Measurements from ENCODE around the gene CXXC5. TPM values are rescaled to one million over a fixed set of nuclear protein-coding genes. Genes with fewer than 3 reads are reported as not detected.

The CXXC5 gene
- polyA plus RNA-seq, 4 donors: 219 to 241 (median 229) TPM

GRCh38 chr5:139664086-139664693, 16.0 kb downstream of the CXXC5 start:
- no peak for DNase-seq (ENCODE audit: low read depth in 4 of 4, low spot score in 3 of 4)

GRCh38 chr5:139664727-139665351, 16.7 kb downstream of the CXXC5 start:
- no peak for DNase-seq (ENCODE audit: low read depth in 4 of 4, low spot score in 3 of 4)

- no peak for DNase-seq (ENCODE audit: low read depth in 4 of 4, low spot score in 3 of 4)
These were observed 17.5 kb downstream of the CXXC5 start for GRCh38 chr5:139665626-139666025.

- DNase-seq (ENCODE audit: low read depth in 4 of 4, low spot score in 3 of 4): no peak
These were observed 18.4 kb downstream of the CXXC5 start for GRCh38 chr5:139666551-139666950.

- no peak for DNase-seq (ENCODE audit: low read depth in 4 of 4, low spot score in 3 of 4)
These were observed 19.0 kb downstream of the CXXC5 start for GRCh38 chr5:139667001-139667729.

GRCh38 chr5:139667730-139668063, 19.5 kb downstream of the CXXC5 start:
- DNase-seq (ENCODE audit: low read depth in 4 of 4, low spot score in 3 of 4): no peak

GRCh38 chr5:139668064-139668880, 20.1 kb downstream of the CXXC5 start:
- no peak for DNase-seq (ENCODE audit: low read depth in 4 of 4, low spot score in 3 of 4)

GRCh38 chr5:139668924-139669661, 20.9 kb downstream of the CXXC5 start:
- DNase-seq (ENCODE audit: low read depth in 4 of 4, low spot score in 3 of 4): no peak

- DNase-seq (ENCODE audit: low read depth in 4 of 4, low spot score in 3 of 4): no peak
These were observed 21.7 kb downstream of the CXXC5 start for GRCh38 chr5:139669662-139670368.

GRCh38 chr5:139670369-139671095, 22.4 kb downstream of the CXXC5 start:
- no peak for DNase-seq (ENCODE audit: low read depth in 4 of 4, low spot score in 3 of 4)

GRCh38 chr5:139671096-139671841, 23.1 kb downstream of the CXXC5 start:
- no peak for DNase-seq (ENCODE audit: low read depth in 4 of 4, low spot score in 3 of 4)

- DNase-seq (ENCODE audit: low read depth in 4 of 4, low spot score in 3 of 4): no peak
These were observed 27.1 kb downstream of the CXXC5 start for GRCh38 chr5:139675213-139675612.

GRCh38 chr5:139675825-139676224, 27.7 kb downstream of the CXXC5 start:
- DNase-seq (ENCODE audit: low read depth in 4 of 4, low spot score in 3 of 4): no peak

- DNase-seq (ENCODE audit: low read depth in 4 of 4, low spot score in 3 of 4): no peak
These were observed 28.3 kb downstream of the CXXC5 start for GRCh38 chr5:139676406-139676805.

GRCh38 chr5:139676951-139677735, 29.0 kb downstream of the CXXC5 start:
- DNase-seq (ENCODE audit: low read depth in 4 of 4, low spot score in 3 of 4): peak in 1 of 4 donors; percentile 60

- no peak for DNase-seq (ENCODE audit: low read depth in 4 of 4, low spot score in 3 of 4)
These were observed 29.8 kb downstream of the CXXC5 start for GRCh38 chr5:139677736-139678613.
